GM12875 (cell line): Measurements from ENCODE around the gene PCBP3.

ENCODE experiments used
- H3K4me3 ChIP-seq: one replicate; pipeline ENCODE4 v1.5.1; 2011; ENCODE audit warnings: low read depth, low read length, control low read depth
- CTCF ChIP-seq: IDR thresholded peaks from 2 replicates; pipeline ENCODE4 v1.5.1; 2011; ENCODE audit warnings: low read depth, mild to moderate bottlenecking, control low read depth, inconsistent platforms, low read length, moderate library complexity, borderline replicate concordance; ENCODE audit not compliant: insufficient read depth

The PCBP3 gene

GRCh38 chr21:45916011-45916840 lies 272.7 kb downstream of the PCBP3 start:
- no peak for TF ChIP-seq CTCF
- H3K4me3 ChIP-seq, result no peak overlapping the region

GRCh38 chr21:45917241-45917640 lies 273.7 kb downstream of the PCBP3 start:
- TF ChIP-seq CTCF, result no peak
- no peak overlapping the region for H3K4me3 ChIP-seq

GRCh38 chr21:45918011-45918410 lies 274.5 kb downstream of the PCBP3 start:
- H3K4me3 ChIP-seq, result no peak overlapping the region
- no peak for TF ChIP-seq CTCF

GRCh38 chr21:45918835-45919447 lies 275.4 kb downstream of the PCBP3 start:
- TF ChIP-seq CTCF, result no peak
- no peak overlapping the region for H3K4me3 ChIP-seq

- no peak for TF ChIP-seq CTCF
- H3K4me3 ChIP-seq, result no peak overlapping the region
Measured at GRCh38 chr21:45919593-45919992, 276.1 kb downstream of the PCBP3 start.

- no peak for TF ChIP-seq CTCF
- H3K4me3 ChIP-seq, result no peak overlapping the region
Measured at GRCh38 chr21:45920824-45921600, 277.5 kb downstream of the PCBP3 start.
